Suprapubic skin (tissue), 4 donors: ENCODE results near the gene GET3. TPM values are rescaled to one million over a fixed set of nuclear protein-coding genes. Genes with fewer than 3 reads are reported as not detected.
"Not testable (repeated sequence)": the region's sequence is repeated elsewhere in the genome, so short reads cannot be mapped to it uniquely, and the experiment has no call there.

Source experiments
- DNase-seq, 2 donors: peaks; one replicate each; pipeline ENCODE4 v3.0.0-alpha.2; 2019; ENCODE audit warnings: low spot score in 2 of 2
- H3K27ac ChIP-seq: fragments of 200-600 bp; sonication (generic); one replicate; pipeline ENCODE4 v1.5.1; 2019
- H3K27me3 ChIP-seq: fragments of 200-600 bp; sonication (generic); one replicate; pipeline ENCODE4 v1.5.1; 2019
- H3K36me3 ChIP-seq: fragments of 200-600 bp; sonication (generic); one replicate; pipeline ENCODE4 v1.5.1; 2019
- H3K4me1 ChIP-seq: fragments of 200-600 bp; sonication (generic); one replicate; pipeline ENCODE4 v1.5.1; 2019
- H3K4me3 ChIP-seq: fragments of 200-600 bp; sonication (generic); one replicate; pipeline ENCODE4 v1.5.1; 2019; ENCODE audit warnings: mild to moderate bottlenecking
- H3K9me3 ChIP-seq: fragments of 200-600 bp; sonication (generic); one replicate; pipeline ENCODE4 v1.5.1; 2019
- CTCF ChIP-seq, 2 donors: fragments of 200-600 bp in 1 of 2; fragments of 450-650 bp in 1 of 2; sonication (generic) in 1 of 2; IDR thresholded peaks; one replicate each; pipeline ENCODE4 v1.5.1; 2016 to 2019; ENCODE audit warnings: antibody characterized with exemption in 2 of 2, mild to moderate bottlenecking in 1 of 2, moderate library complexity in 1 of 2
- EP300 ChIP-seq: sonication (generic); formaldehyde crosslinking; IDR thresholded peaks from one replicate; pipeline ENCODE4 v1.6.1; 2017; ENCODE audit warnings: antibody characterized with exemption
- POLR2A ChIP-seq, 2 donors: fragments of 450-650 bp; IDR thresholded peaks; one replicate each; pipeline ENCODE4 v1.6.1; 2017; ENCODE audit warnings: antibody characterized with exemption in 2 of 2, mild to moderate bottlenecking in 2 of 2, moderate library complexity in 2 of 2
- POLR2AphosphoS5 ChIP-seq, 3 donors: sonication (generic); formaldehyde crosslinking; IDR thresholded peaks; one replicate each; pipeline ENCODE4 v1.6.1; 2017; ENCODE audit warnings: antibody characterized with exemption in 3 of 3
- whole genome bisulfite sequencing: methylation state at CpG from one replicate; pipeline ENCODE4 v1.1.5; 2018; 5-methylcytosine and 5-hydroxymethylcytosine counted together
- total RNA-seq, 4 donors: library from RNA; depleted of rRNA; stranded (reverse); fragments of >200 nt; gene quantifications; one replicate each; pipeline ENCODE4 v1.1.0, GENCODE V29; 2016

The GET3 gene
- total RNA-seq, 4 donors from 2014 or later: 26.2 to 63.6 (median 56.9) TPM

GRCh38 chr19:12695096-12695495 lies 42.2 kb upstream of the GET3 start:
- H3K27me3 ChIP-seq: no peaks in the 10 kb centered on the region
- no peak overlapping the region for H3K27ac ChIP-seq
- TF ChIP-seq CTCF (IDR thresholded peaks at IDR 0.05) (no peak), POLR2A (IDR thresholded peaks at IDR 0.05) (no peak), EP300 (no peak), POLR2AphosphoS5 (IDR thresholded peaks at IDR 0.05) (no peak)
- H3K4me1 ChIP-seq: peaks cover 22% of the 10 kb centered on the region
- H3K9me3 ChIP-seq: no peaks in the 10 kb centered on the region
- H3K4me3 ChIP-seq: peak overlapping the region; percentile 81
- WGBS: 100% methylated on average over 1 of the region's 2 CpGs
- H3K36me3 ChIP-seq: peaks cover 17% of the 10 kb centered on the region
- no peak for DNase-seq

GRCh38 chr19:12695514-12695913 lies 41.8 kb upstream of the GET3 start:
- Histone ChIP-seq H3K36me3 (peaks cover 21% of the 10 kb centered on the region), H3K9me3 (no peaks in the 10 kb centered on the region), H3K27ac (no peak overlapping the region), H3K4me3 (peak overlapping the region; percentile 81), H3K27me3 (no peaks in the 10 kb centered on the region), H3K4me1 (peaks cover 22% of the 10 kb centered on the region)
- no peak for TF ChIP-seq EP300
- no peak for TF ChIP-seq CTCF (IDR thresholded peaks at IDR 0.05)
- no peak for TF ChIP-seq POLR2AphosphoS5 (IDR thresholded peaks at IDR 0.05)
- no peak for DNase-seq
- 67% methylated on average over 1 of the region's 1 CpG for WGBS

GRCh38 chr19:12695997-12696365 lies 41.3 kb upstream of the GET3 start:
- Histone ChIP-seq H3K4me1 (peaks cover 22% of the 10 kb centered on the region), H3K27me3 (no peaks in the 10 kb centered on the region), H3K27ac (peak overlapping the region; percentile 82), H3K36me3 (peaks cover 23% of the 10 kb centered on the region), H3K9me3 (no peaks in the 10 kb centered on the region), H3K4me3 (peak overlapping the region; percentile 81)
- 4% methylated on average over 5 of the region's 36 CpGs for WGBS
- no peak for DNase-seq
- TF ChIP-seq CTCF (IDR thresholded peaks at IDR 0.05) (no peak), POLR2A (IDR thresholded peaks at IDR 0.05) (no peak)

GRCh38 chr19:12696366-12697335 lies 40.6 kb upstream of the GET3 start, which contains the start of gene FBXW9:
FBXW9 (minus strand) TSS chr19:12696631; CDS start chr19:12696581, 50 bp downstream.
- TF ChIP-seq POLR2AphosphoS5 (IDR thresholded peaks at IDR 0.05) (peak; percentile 35 to 95 (median 94)), POLR2A (IDR thresholded peaks at IDR 0.05) (peak in 1 of 2 donors; percentile 33), CTCF (IDR thresholded peaks at IDR 0.05) (no peak), EP300 (no peak)
- Histone ChIP-seq H3K27ac (peak within 1 kb of the TSS; percentile 82), H3K36me3 (peaks cover 26% of the 10 kb centered on the region), H3K9me3 (no peaks in the 10 kb centered on the region), H3K27me3 (no peaks in the 10 kb centered on the region), H3K4me3 (peak within 1 kb of the TSS; percentile 81), H3K4me1 (peaks cover 22% of the 10 kb centered on the region)
- 29% methylated on average over 12 of the region's 59 CpGs for WGBS
- peak; percentile 98 to 99 for DNase-seq

- peaks cover 22% of the 10 kb centered on the region for H3K4me1 ChIP-seq
- 95% methylated on average over 22 of the region's 22 CpGs for WGBS
- H3K36me3 ChIP-seq: peaks cover 33% of the 10 kb centered on the region
- H3K27ac ChIP-seq, H3K9me3 ChIP-seq, H3K27me3 ChIP-seq, DNase-seq: not testable (repeated sequence)
- peak overlapping the region; percentile 81 for H3K4me3 ChIP-seq
Measured at GRCh38 chr19:12697425-12697824, 39.9 kb upstream of the GET3 start.
